Brain microvascular endothelial cell (primary cell): Measurements from ENCODE around the gene HLCS.

Source experiments
- DNase-seq: peaks from one replicate; pipeline ENCODE4 v3.0.0-alpha.2; 2020
- H3K27ac ChIP-seq: fragments of 250-450 bp; sonication (Bioruptor Pico); 2 replicates; pipeline ENCODE4 v1.5.1; 2020; ENCODE audit warnings: mild to moderate bottlenecking, moderate library complexity
- H3K27me3 ChIP-seq: fragments of 250-450 bp; sonication (Bioruptor Pico); replicated peaks from 2 replicates; pipeline ENCODE4 v1.5.1; 2020; ENCODE audit warnings: mild to moderate bottlenecking
- H3K36me3 ChIP-seq: fragments of 250-450 bp; sonication (Bioruptor Pico); replicated peaks from 2 replicates; pipeline ENCODE4 v1.5.1; 2020; ENCODE audit warnings: mild to moderate bottlenecking
- H3K4me3 ChIP-seq: 2 replicates; pipeline ENCODE4 v1.5.1; 2011; ENCODE audit warnings: low read depth, mild to moderate bottlenecking, control low read depth, low read length, moderate library complexity
- CTCF ChIP-seq: IDR thresholded peaks from 2 replicates; pipeline ENCODE4 v1.5.1; 2011; ENCODE audit warnings: low read depth, mild to moderate bottlenecking, moderate library complexity, low read length, control low read depth, inconsistent platforms; ENCODE audit errors: missing control alignments
- in situ Hi-C: cut with HindIII; loops from 2 replicates; pipeline ENCODE4 v1.10.0; 2017; ENCODE audit warnings: low sequenced_read_pairs, low pct_ligation_motif_present

Gene HLCS

GRCh38 chr21:36932161-36932816, 34.2 kb downstream of the HLCS start:
- no peak for DNase-seq
- no peak for TF ChIP-seq CTCF
- in situ Hi-C loops: no loop called here
- Histone ChIP-seq H3K27me3 (no peaks in the 10 kb centered on the region), H3K27ac (no peak overlapping the region), H3K4me3 (no peak overlapping the region), H3K36me3 (peaks cover 2% of the 10 kb centered on the region)

- peaks cover 2% of the 10 kb centered on the region for H3K36me3 ChIP-seq
- DNase-seq: no peak
- H3K27ac ChIP-seq: no peak overlapping the region
- in situ Hi-C loops: no loop called here
- no peaks in the 10 kb centered on the region for H3K27me3 ChIP-seq
- no peak overlapping the region for H3K4me3 ChIP-seq
- TF ChIP-seq CTCF: peak; percentile 41
Observed at GRCh38 chr21:36929622-36930021, 36.8 kb downstream of the HLCS start.

GRCh38 chr21:36928960-36929359, 37.5 kb downstream of the HLCS start:
- DNase-seq: no peak
- H3K27me3 ChIP-seq: no peaks in the 10 kb centered on the region
- no peak overlapping the region for H3K27ac ChIP-seq
- H3K4me3 ChIP-seq: no peak overlapping the region
- no peak for TF ChIP-seq CTCF
- peaks cover 2% of the 10 kb centered on the region for H3K36me3 ChIP-seq
- in situ Hi-C loops: no loop called here

GRCh38 chr21:36927719-36928117, 38.8 kb downstream of the HLCS start:
- in situ Hi-C loops: no loop called here
- Histone ChIP-seq H3K27me3 (no peaks in the 10 kb centered on the region), H3K4me3 (no peak overlapping the region), H3K27ac (no peak overlapping the region), H3K36me3 (no peaks in the 10 kb centered on the region)
- peak; percentile 96 for TF ChIP-seq CTCF
- peak; percentile 86 for DNase-seq

GRCh38 chr21:36926989-36927718, 39.3 kb downstream of the HLCS start:
- no peak for DNase-seq
- in situ Hi-C loops: no loop called here
- no peaks in the 10 kb centered on the region for H3K36me3 ChIP-seq
- no peak for TF ChIP-seq CTCF
- no peak overlapping the region for H3K4me3 ChIP-seq
- H3K27ac ChIP-seq: no peak overlapping the region
- no peaks in the 10 kb centered on the region for H3K27me3 ChIP-seq
